Mammary epithelial cell (primary cell): ENCODE measurements around the gene AGAP1.

Source experiments
- CTCF ChIP-seq, 2 donors: IDR thresholded peaks in 1 of 2; conservative IDR thresholded peaks in 1 of 2; 2 replicates each; pipeline ENCODE4 v1.5.1; 2011 to 2012; ENCODE audit warnings: inconsistent platforms in 2 of 2, low read length in 2 of 2, mild to moderate bottlenecking in 2 of 2, control low read depth in 1 of 2, low read depth in 1 of 2; ENCODE audit not compliant: insufficient read depth in 1 of 2; ENCODE audit errors: extremely low read depth in 1 of 2
- EZH2 ChIP-seq: IDR thresholded peaks from 2 replicates; pipeline ENCODE4 v1.6.1; 2012; ENCODE audit warnings: low read length, inconsistent platforms, borderline replicate concordance

GRCh38 chr2:235627682-235628081 lies 133.8 kb downstream of the AGAP1 start:
- TF ChIP-seq CTCF (conservative IDR thresholded peaks at IDR 0.05 in 1 of 2, IDR thresholded peaks at IDR 0.05 in 1 of 2; ENCODE audit: extremely low read depth in 1 of 2, insufficient read depth in 1 of 2, low read depth in 1 of 2, low read length in 2 of 2) (no peak), EZH2 (no peak)
